Measurements from ENCODE around the gene SSC5D. TPM values are rescaled to one million over a fixed set of nuclear protein-coding genes. Genes with fewer than 3 reads are reported as not detected.

The SSC5D gene
- total and polyA plus RNA-seq, 2 of the 4 experiments (the other 2 are of a cell fraction), result 1.4 to 19.1 TPM

- BruUV-seq (replicated peaks), result no TSS peak
Observed at GRCh38 chr19:55563261-55563690, 75.0 kb downstream of the SSC5D start.

More at GRCh38 chr19:55563261-55563690, 75.0 kb downstream of the SSC5D start:
- WGBS, 2 experiments (ENCODE audit: extremely low coverage in 2 of 2, insufficient read length in 1 of 2), result 36% methylated on average over 11 of the region's 12 CpGs; no CpG with 5 or more reads in 1 of the 2 experiments
- Histone ChIP-seq H3K36me3 (ENCODE audit: control insufficient read depth, insufficient read depth, low read length) (no peaks in the 10 kb centered on the region), H4K91ac (ENCODE audit: insufficient read depth, low read depth, low read length) (no peak overlapping the region), H4K20me1 (ENCODE audit: insufficient read depth, low read length) (no peaks in the 10 kb centered on the region), H3K9me1 (ENCODE audit: insufficient read depth, low read length) (no peaks in the 10 kb centered on the region), H3K9me3 (ENCODE audit: control insufficient read depth, insufficient read depth, low read length) (peaks cover 5% of the 10 kb centered on the region; the same call in 1 of the 2 replicates), H4K5ac (ENCODE audit: low read depth, low read length) (no peak overlapping the region), H2BK5ac (ENCODE audit: low read depth, low read length, poor library complexity, severe bottlenecking) (no peak overlapping the region), H3K56ac (ENCODE audit: extremely low read depth, insufficient read depth, low read length) (no peak overlapping the region), H3K79me1 (ENCODE audit: low read depth in 1 of 2, low read length in 2 of 2) (no peaks in the 10 kb centered on the region), H4K8ac (ENCODE audit: low read depth in 2 of 2, low read length in 2 of 2) (no peak overlapping the region), H2BK120ac (ENCODE audit: low read depth, low read length) (no peak overlapping the region), H2AK5ac (ENCODE audit: low read depth, low read length) (no peak overlapping the region), H3K27ac (ENCODE audit: insufficient read depth, low read length) (no peak overlapping the region), H2BK15ac (ENCODE audit: low read depth, low read length) (no peak overlapping the region), H3K4me1 (ENCODE audit: control insufficient read depth, insufficient read depth, low read length) (no peaks in the 10 kb centered on the region), H2AFZ (replicated peaks; ENCODE audit: low read length, poor library complexity) (no peak overlapping the region), H2AK9ac (replicated peaks; ENCODE audit: low read depth, low read length, poor library complexity) (no peak overlapping the region), H3K23ac (ENCODE audit: low read depth, low read length) (no peak overlapping the region), H3K4ac (ENCODE audit: low read depth, low read length) (no peak overlapping the region), H3K14ac (replicated peaks; ENCODE audit: low read depth, low read length) (no peak overlapping the region), H3K27me3 (ENCODE audit: control insufficient read depth, insufficient read depth, low read length) (peaks cover 14% of the 10 kb centered on the region), H3K4me2 (ENCODE audit: low read depth, low read length) (no peak overlapping the region), H3K9ac (ENCODE audit: low read depth, low read length) (no peak overlapping the region), H2BK20ac (ENCODE audit: low read depth, low read length) (no peak overlapping the region), H3K18ac (ENCODE audit: low read depth, low read length) (no peak overlapping the region), H3K4me3 (ENCODE audit: insufficient read depth, low read depth, low read length) (no peak overlapping the region)
- intact Hi-C loops (cut with micrococcal nuclease), result no loop called here
- TF ChIP-seq USF2 (IDR thresholded peaks at IDR 0.05; ENCODE audit: low read depth, low read length) (no peak), MAFK (IDR thresholded peaks at IDR 0.05; ENCODE audit: low read depth, low read length) (no peak), RAD21 (IDR thresholded peaks at IDR 0.05; ENCODE audit: low read length) (no peak), ELK1 (IDR thresholded peaks at IDR 0.05; ENCODE audit: borderline replicate concordance, low read depth, low read length) (no peak), POLR2A (IDR thresholded peaks at IDR 0.05; ENCODE audit: low read depth, low read length) (no peak), MAZ (IDR thresholded peaks at IDR 0.05; ENCODE audit: borderline replicate concordance, low read depth, low read length) (no peak), MXI1 (IDR thresholded peaks at IDR 0.05; ENCODE audit: borderline replicate concordance, low read depth, low read length) (no peak), BHLHE40 (IDR thresholded peaks at IDR 0.05; ENCODE audit: low read depth, low read length) (no peak), NFE2L2 (IDR thresholded peaks at IDR 0.05; ENCODE audit: low read depth, low read length) (no peak), CEBPB (IDR thresholded peaks at IDR 0.05; ENCODE audit: low read depth, low read length) (no peak), CTCF (conservative IDR thresholded peaks at IDR 0.05; ENCODE audit: low read depth, low read length) (no peak)
- in situ Hi-C loops (cut with MboI; ENCODE audit: low sequenced_read_pairs), result no loop called here
- 0 out of 2 replicates have a peak, but pooled peaks have one; percentile 29 for ATAC-seq (ENCODE audit: low read depth)
- ChIA-PET CTCF (no interaction called here), POLR2A (ENCODE audit: unreplicated experiment) (no interaction called here)
- dilution Hi-C loops (cut with HindIII; ENCODE audit: low sequenced_read_pairs, unreplicated experiment), result no loop called here
- no peak for DNase-seq

Data from IMR-90 (cell line).